Ishikawa (cell line): ENCODE data around the gene BACH2.

ENCODE experiments used
- CEBPB ChIP-seq: IDR thresholded peaks from 2 replicates; pipeline ENCODE4 v1.6.1; 2012
- FOXM1 ChIP-seq: IDR thresholded peaks from 2 replicates; pipeline ENCODE4 v1.6.1; 2012; ENCODE audit warnings: low read depth, borderline replicate concordance
- NFIC ChIP-seq: IDR thresholded peaks from 2 replicates; pipeline ENCODE4 v1.6.1; 2012
- YY1 ChIP-seq: IDR thresholded peaks from 2 replicates; pipeline ENCODE4 v1.6.1; 2012; ENCODE audit warnings: low read depth

DNA sequence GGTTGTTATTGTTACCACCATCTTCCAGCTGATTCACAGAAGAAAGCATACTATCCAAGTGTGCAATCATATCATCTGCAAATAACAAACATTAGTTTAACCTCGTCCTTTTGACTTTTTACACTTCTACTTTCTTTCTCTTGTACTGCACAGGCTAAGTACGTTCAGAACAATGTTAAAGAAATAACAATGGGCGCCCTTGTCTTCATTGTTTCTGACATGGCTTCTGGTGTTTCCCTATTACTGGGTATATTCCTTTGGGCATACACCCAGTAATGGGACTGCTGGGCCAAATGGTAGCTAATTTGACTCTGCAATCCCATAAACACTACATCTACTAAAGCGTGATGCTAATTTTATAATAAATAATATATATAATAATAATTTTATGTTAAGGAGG is 255.7 kb downstream of the BACH2 start:
- TF ChIP-seq CEBPB: no peak
- no peak for TF ChIP-seq YY1
- no peak for TF ChIP-seq FOXM1
- no peak for TF ChIP-seq NFIC
